Measurements from ENCODE around the gene ROCK2.

GRCh38 chr2:11299439-11299838 lies 45.0 kb downstream of the ROCK2 start:
- TF ChIP-seq CTCF (IDR thresholded peaks at IDR 0.05) = no peak
- TF ChIP-seq POLR2A (IDR thresholded peaks at IDR 0.05) = no peak
